SHP77 treated with DMSO at 0.1 percent for 48 hours (cell line): Measurements from ENCODE around the gene C10orf143.

Experiments
- DNase-seq: peaks from one replicate; lab custom pipeline; 2025; lab: John Stamatoyannopoulos, UW

The C10orf143 gene

GRCh38 chr10:130052193-130052592, 58.4 kb downstream of the C10orf143 start:
- DNase-seq: no peak

- DNase-seq: no peak
These were observed 59.9 kb downstream of the C10orf143 start for GRCh38 chr10:130050721-130051120.

DNA sequence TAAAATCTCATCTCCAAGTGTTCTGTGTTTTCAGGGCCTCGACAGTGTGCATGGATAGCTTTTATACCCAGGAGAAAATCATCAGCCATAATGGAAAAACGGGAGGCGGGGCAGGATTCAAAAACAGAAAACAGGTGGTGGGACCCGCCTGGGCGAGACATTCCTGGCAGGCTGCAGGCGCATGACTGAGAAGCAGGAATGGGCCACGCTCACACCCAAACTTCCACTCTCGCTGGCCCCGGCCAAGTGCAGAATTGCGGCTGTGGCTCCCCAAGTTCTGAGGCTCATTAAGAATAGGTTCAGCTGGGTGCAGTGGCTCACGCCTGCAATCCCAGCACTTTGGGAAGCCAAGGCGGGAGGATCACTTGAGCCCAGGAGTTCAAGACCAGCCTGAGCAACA, 60.6 kb downstream of the C10orf143 start:
- DNase-seq: no peak

DNA sequence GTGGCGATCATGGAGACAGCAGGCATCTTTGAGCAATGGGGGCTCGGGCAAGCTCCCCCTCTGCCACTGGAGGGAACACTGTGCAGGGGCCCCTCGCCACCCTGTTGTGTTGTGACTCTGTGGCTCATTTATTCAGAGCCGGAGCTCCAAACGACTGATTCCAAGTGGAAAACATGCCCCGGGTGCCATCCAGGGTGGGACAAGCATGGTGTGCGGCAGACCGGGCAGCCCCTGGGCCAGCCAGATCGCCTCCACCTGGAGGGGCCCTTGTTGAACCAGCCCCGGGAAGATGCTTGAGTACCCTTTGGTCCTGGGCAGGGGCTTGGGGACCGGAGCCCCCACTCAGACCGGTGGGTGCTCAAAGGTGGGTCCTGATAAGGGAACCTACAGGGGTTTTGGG, 61.4 kb downstream of the C10orf143 start:
- no peak for DNase-seq

DNA sequence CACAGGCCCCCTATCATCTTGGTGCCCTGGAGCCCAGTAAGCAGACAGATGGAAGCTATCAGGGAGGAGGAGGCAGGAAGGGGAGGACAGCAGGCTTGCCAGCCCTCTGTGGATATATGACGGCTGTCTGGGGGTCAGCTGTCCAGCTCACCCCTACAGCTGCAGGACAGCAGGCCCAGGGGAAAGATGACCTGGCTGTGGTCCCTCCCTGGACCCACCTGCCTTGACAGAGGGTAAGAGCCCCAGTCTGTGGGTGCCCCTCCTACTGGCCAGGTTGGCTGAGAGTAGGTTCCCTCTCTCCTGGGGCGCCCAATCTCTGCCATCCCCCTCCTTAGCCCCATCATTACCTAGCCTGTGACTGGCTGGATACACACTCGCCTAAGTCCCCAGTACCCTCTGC, 62.5 kb downstream of the C10orf143 start:
- no peak for DNase-seq

DNA sequence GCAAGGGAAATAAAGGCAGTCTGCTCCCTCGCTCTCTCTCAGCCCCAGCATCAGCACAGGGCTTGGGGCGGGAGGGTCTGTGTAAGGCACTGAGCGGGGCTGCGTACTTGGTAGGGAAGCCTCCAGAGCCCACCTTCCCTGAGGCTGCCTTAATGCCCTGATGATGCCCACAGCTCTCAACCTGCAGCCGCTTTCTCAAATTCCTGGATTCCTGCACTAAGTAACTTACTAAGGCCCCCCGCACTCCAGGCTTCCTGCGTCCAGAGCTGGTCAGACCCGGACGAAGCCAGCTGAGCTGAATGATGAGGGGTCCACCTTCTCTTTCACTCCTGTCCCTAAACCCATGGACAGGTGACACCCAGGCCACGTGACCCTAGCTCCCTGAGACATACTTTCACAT, 63.3 kb downstream of the C10orf143 start:
- DNase-seq: no peak

- no peak for DNase-seq
These were observed 64.0 kb downstream of the C10orf143 start for GRCh38 chr10:130046591-130046990.

GRCh38 chr10:130045801-130046321, 64.8 kb downstream of the C10orf143 start:
- no peak for DNase-seq

DNA sequence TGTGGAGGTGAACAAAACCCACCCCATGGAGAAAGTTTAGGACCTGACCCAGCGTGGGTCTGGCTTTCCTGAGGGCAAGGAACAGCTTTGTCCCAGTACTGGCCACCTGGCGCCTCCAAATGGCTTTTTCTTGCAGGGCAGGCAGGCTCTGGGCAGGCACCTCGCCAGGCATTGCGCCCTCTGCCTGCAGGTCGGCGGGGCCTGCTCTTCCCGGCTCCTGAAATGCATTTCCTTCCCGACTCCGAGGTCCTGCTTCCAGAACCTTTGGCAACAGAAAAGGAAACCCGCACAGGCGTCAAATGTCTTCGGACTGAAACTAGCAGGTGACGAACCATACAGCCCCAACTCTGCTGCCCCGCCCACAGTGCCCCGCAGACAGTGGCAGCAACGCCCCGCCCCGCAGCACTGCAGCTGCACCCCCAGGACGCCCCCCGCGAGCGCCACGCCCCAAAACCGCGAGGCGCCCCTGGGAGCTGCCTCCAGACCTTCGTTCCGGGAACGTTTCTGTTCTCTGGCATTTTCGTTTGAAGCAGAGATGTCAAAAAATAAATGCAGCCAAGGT, 65.5 kb downstream of the C10orf143 start:
- DNase-seq: no peak

DNA sequence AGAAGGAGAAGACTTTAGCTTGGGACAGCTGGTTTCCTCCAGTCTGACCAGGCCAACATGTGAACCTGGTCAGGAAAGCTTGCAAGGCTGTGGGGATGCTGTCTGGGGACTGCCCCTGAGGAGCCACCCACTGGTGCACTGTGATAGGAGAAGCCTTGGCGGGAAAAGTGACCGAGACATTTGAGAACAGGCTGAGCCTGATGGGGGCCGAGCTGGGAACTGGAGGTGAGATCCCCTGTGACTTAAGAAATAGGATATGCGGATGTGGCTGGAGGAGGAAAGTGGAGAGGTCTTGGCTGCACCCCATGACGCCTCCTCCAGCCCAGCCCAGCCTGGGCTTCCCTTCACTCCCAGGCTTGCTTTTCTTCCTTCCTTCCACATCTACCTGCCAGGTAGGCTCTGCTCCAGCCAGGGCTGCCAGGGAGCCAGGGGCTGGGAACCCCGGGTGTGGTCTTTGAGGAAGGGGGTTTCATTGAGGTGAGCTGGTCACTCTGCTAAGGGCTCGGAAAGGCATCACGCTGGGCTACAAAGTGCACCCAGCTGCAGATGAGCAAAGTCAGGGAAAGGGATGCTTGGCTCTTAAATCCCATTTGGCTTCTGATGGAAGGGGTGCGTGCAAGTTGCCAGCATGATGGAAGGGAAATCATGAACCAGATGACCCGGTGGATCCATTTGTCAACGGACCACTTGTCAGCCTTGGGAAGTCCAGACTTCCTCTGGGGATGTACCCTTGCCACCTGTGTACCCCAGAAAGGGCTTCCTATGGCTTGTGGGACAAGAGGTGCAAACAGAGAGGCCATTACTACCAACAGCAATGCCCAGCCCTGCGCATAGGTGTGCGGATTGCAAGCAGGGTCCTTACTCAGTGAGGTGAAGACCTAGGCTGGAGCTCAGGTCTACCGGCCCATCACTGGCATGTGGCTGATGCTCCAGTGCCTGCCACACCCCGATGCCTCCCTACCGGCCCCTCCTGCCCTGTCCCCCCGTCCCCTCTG, 66.3 kb downstream of the C10orf143 start:
- no peak for DNase-seq

DNA sequence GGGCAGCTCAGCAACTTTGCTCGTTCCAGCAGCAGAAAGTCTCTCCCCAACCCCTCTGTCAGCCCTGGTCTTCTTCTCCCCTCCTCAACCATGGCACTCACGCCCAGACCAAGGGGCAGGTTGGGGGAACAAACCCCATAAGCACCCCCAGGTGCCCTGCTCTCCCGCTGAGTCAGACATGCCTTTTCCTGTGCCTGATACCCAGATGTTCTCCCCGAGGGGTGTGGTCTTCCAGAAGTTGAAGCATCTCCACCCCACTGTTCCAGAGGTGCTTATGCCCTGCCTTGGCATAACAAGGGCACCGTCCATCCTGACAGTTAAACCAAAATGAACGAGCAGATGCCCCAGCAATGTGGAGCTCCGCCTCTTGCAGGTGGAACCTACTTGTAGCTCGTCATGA, 67.1 kb downstream of the C10orf143 start:
- no peak for DNase-seq

- no peak for DNase-seq
These were observed 68.2 kb downstream of the C10orf143 start for GRCh38 chr10:130042381-130042780.

DNA sequence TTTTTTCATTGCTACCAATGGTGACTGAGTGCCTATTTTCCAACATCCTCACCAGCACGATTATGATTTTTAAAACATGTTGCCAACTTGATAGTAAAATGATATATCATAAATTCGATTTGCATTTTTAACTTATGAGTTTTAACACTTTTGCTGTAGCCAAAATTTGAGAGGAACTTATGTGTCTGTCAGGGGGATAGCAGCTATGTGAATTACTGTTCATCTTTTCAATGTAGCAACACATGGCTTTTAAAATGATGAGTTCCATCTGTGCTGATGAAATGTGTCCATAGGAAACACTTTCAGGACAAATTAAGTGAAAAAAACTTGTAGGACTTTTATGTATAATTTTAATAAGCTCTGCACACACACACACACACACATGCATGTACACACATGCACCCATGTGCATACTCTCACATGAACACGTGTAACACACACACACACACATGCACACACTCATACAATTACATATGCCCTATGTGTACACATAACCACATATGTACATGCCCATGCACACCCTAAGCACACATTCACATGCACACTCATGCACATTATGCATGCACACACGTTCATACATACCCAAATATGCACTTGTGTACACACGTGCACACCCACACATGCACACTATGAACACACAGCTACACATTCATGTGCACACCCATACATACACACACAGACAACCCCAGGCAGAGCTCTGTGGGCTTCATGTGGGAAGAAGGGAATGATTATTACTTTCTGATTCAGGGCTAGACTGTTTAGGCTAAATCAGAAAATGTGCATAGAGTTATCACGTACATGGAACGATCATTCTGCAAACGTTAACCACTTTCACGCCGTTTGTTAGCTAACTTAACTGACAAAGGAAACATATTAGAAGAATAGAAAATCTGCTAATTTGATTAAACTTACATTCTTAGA, 68.9 kb downstream of the C10orf143 start:
- no peak for DNase-seq

DNA sequence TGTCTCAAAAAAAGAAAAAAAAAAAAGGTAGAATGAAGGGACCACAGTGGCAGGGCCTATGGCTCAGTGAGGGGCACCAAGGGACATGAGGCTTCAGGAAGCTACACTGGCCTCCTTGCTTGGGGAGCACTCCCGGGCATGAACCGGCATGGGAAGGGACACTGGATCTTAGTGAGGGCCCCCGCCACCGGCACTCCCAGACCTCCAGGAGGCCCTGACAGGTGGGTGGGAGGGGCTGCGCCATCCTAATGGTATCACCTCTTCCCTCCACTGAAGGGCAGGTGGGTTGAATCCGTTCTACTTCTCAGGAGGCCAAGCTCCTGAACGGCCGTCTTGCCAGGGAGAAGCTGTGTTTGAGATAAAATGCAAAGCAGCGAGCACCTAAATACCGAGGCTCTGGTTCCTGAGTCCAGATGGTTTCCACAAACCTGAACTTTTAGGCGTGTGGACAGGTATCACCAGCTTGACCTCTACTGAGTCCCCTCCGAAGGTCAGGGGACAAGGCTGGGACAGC, 69.8 kb downstream of the C10orf143 start:
- no peak for DNase-seq

DNA sequence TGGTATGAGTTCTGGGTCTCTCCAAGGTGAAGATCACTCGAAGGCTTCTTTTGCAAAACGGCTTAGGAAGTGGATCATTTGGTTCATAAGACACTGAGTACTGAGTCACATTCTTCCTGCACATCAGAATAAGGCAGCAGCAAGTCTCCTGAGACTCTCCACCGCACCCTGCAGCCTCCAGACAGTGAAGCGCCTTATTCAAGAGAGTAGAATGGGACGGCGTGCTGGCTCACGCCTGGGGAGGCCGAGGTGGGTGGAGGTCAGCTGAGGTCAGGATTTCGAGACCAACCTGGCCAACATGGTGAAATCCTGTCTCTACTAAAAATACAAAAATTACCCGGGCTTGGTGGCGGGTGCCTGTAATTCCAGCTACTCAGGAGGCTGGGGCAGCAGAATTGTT, 70.3 kb downstream of the C10orf143 start:
- DNase-seq: no peak

GRCh38 chr10:130039141-130039540, 71.5 kb downstream of the C10orf143 start:
- no peak for DNase-seq

- DNase-seq: no peak
These were observed 72.0 kb downstream of the C10orf143 start for GRCh38 chr10:130038611-130039109.

- no peak for DNase-seq
These were observed 72.5 kb downstream of the C10orf143 start for GRCh38 chr10:130038019-130038555.

GRCh38 chr10:130037169-130037661, 73.4 kb downstream of the C10orf143 start:
- DNase-seq: no peak

DNA sequence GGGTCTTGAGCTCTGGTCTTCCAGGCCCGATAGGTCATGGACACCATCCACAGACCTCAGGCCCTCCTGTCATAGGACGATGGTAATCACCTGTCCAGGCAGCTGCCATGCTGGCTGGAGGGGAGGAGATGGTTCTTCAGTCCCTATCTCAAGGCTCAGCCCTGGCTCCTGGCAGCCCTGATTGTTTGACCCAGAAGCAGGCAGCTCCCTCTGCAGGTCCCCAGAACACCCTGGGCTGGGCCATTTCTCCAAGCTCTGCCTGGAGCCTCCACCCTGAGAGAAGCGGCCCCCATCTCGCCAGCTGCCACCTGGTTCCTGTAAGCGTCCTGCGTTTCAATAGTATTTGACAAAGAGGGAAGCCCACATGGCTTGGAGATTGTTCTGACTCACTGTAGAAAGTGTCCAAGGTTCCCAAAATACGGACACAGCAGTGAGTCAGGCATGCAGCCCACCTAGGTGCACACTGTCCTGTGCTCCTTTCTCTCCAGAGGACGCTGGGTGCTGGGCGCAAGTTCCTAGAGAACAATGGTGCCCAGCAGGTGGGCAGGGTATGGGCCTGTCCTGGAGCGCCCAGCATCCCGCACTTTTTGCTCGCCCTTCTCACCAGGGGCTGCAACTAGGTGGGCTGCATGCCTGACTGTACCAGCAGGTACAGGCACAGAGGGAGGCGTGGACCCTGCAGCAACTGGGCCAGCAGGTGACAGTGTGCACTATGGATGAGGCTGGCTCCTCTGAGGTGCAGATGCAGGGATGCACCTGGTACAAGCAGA, 74.1 kb downstream of the C10orf143 start:
- no peak for DNase-seq
